HCT116 (cell line): ENCODE results near the gene STT3B. TPM values are rescaled to one million over a fixed set of nuclear protein-coding genes. Genes with fewer than 3 reads are reported as not detected.

Source experiments
- ATAC-seq: fragments of 200-7000 bp; cut with Tn5 transposase; 2 replicates; pipeline ENCODE4 v1.9.1; 2020; ENCODE audit warnings: mild to moderate bottlenecking, moderate library complexity
- BruUV-seq: library from RNA; stranded (reverse); fragments of 400-500 nt; replicated peaks from 2 replicates; lab custom pipeline; 2021; lab: Mats Ljungman, UMichigan
- CTCF ChIA-PET: fragments of 300-600 bp; sonication (Branson Sonifier 250); formaldehyde crosslinking; loops from one replicate; lab custom pipeline; 2021; ENCODE audit warnings: antibody characterized with exemption; lab: Charles Lee
- POLR2A ChIA-PET: fragments of 300-600, 350-600 bp; sonication (Branson Sonifier 250); formaldehyde crosslinking; loops from one replicate; lab custom pipeline; 2021; ENCODE audit warnings: antibody characterized with exemption; lab: Charles Lee
- RAD21 ChIA-PET, 2 experiments: fragments of 300-600 bp; sonication (Branson Sonifier 250); formaldehyde crosslinking; loops; one replicate each; lab custom pipeline; 2023; ENCODE audit warnings: low total read pairs in 2 of 2; ENCODE audit not compliant: uncharacterized antibody in 2 of 2, unreplicated experiment in 2 of 2, low non-redundant PET in 1 of 2; lab: Charles Lee
- DNase-seq: peaks from one replicate; pipeline ENCODE4 v3.0.0-alpha.2; 2010; ENCODE audit warnings: low read depth, low spot score
- H2AFZ ChIP-seq: fragments of 200-600 bp; shearing (Covaris generic), sonication (generic); 2 replicates; pipeline ENCODE4 v1.6.1; 2017; ENCODE audit warnings: low read depth, mixed run types, mixed read lengths, antibody characterized with exemption, low read length; ENCODE audit not compliant: poor library complexity, severe bottlenecking
- H3K27ac ChIP-seq: 2 replicates; pipeline ENCODE4 v1.5.1; 2012; ENCODE audit warnings: low read depth, low read length
- H3K27me3 ChIP-seq: fragments of 200-600 bp; sonication (generic); 2 replicates; pipeline ENCODE4 v1.6.1; 2016; ENCODE audit warnings: mixed run types, low read length, mixed read lengths; ENCODE audit not compliant: insufficient read depth
- H3K36me3 ChIP-seq, 2 experiments: fragments of 200-500 bp in 1 of 2; fragments of 200-600 bp in 1 of 2; sonication (Bioruptor generic) in 1 of 2; sonication (generic) in 1 of 2; 2 replicates each; pipeline versions ENCODE4 v1.5.1 to v1.6.1; 2014 to 2016; ENCODE audit warnings: low read length in 2 of 2, inconsistent platforms in 1 of 2, mixed read lengths in 1 of 2, mixed run types in 1 of 2; ENCODE audit not compliant: insufficient read depth in 2 of 2, control insufficient read depth in 1 of 2
- H3K4me1 ChIP-seq, 2 experiments: fragments of 200-600 bp in 1 of 2; sonication (generic) in 1 of 2; 2 replicates each; pipeline versions ENCODE4 v1.5.1 to v1.6.1; 2012 to 2017; ENCODE audit warnings: low read length in 2 of 2, inconsistent platforms in 1 of 2, mild to moderate bottlenecking in 1 of 2, mixed read lengths in 1 of 2, mixed run types in 1 of 2, moderate library complexity in 1 of 2; ENCODE audit not compliant: insufficient read depth in 2 of 2, control insufficient read depth in 1 of 2
- H3K4me2 ChIP-seq: fragments of 200-600 bp; sonication (generic); 2 replicates; pipeline ENCODE4 v1.6.1; 2017; ENCODE audit warnings: mixed run types, low read length, mixed read lengths
- H3K4me3 ChIP-seq, 2 experiments: fragments of 200-600 bp in 1 of 2; sonication (generic) in 1 of 2; replicated peaks in 1 of 2; 2 replicates each; pipeline ENCODE4 v1.5.1; 2011 to 2016; ENCODE audit warnings: low read length in 2 of 2, control low read depth in 1 of 2, low read depth in 1 of 2, mild to moderate bottlenecking in 1 of 2, mixed read lengths in 1 of 2, mixed run types in 1 of 2
- H3K79me2 ChIP-seq: fragments of 200-600 bp; sonication (generic); 2 replicates; pipeline ENCODE4 v1.6.1; 2017; ENCODE audit warnings: mild to moderate bottlenecking, mixed run types, low read length, moderate library complexity, mixed read lengths; ENCODE audit not compliant: insufficient read depth
- H3K9ac ChIP-seq: fragments of 200-600 bp; sonication (generic); 2 replicates; pipeline ENCODE4 v1.6.1; 2016; ENCODE audit warnings: low read length, mixed read lengths
- H3K9me2 ChIP-seq: fragments of 200-600 bp; sonication (generic), shearing (Covaris generic); 2 replicates; pipeline ENCODE4 v1.6.1; 2017; ENCODE audit warnings: mixed run types, mild to moderate bottlenecking, moderate library complexity; ENCODE audit not compliant: insufficient read depth
- H3K9me3 ChIP-seq, 2 experiments: fragments of 200-500 bp in 1 of 2; fragments of 200-600 bp in 1 of 2; sonication (Bioruptor generic) in 1 of 2; sonication (generic) in 1 of 2; 2 replicates each; pipeline ENCODE4 v1.6.1; 2014 to 2017; ENCODE audit warnings: low read length in 2 of 2, mixed read lengths in 2 of 2, inconsistent platforms in 1 of 2, low read depth in 1 of 2, mild to moderate bottlenecking in 1 of 2, mixed run types in 1 of 2, moderate library complexity in 1 of 2; ENCODE audit not compliant: control insufficient read depth in 1 of 2, insufficient read depth in 1 of 2
- H4K20me1 ChIP-seq: fragments of 200-600 bp; sonication (generic), shearing (Covaris generic); 2 replicates; pipeline ENCODE4 v1.6.1; 2017; ENCODE audit warnings: mixed run types, mild to moderate bottlenecking, moderate library complexity; ENCODE audit not compliant: insufficient read depth
- ATF3 ChIP-seq: IDR thresholded peaks from 2 replicates; pipeline ENCODE4 v1.6.1; 2012
- EGR1 ChIP-seq: IDR thresholded peaks from 2 replicates; pipeline ENCODE4 v1.6.1; 2012; ENCODE audit warnings: low read depth
- EZH2 ChIP-seq: fragments of 200-600 bp; sonication (generic); IDR thresholded peaks from 2 replicates; pipeline ENCODE4 v1.6.1; 2017; ENCODE audit warnings: antibody characterized with exemption, mixed run types
- JUND ChIP-seq: IDR thresholded peaks from 2 replicates; pipeline ENCODE4 v1.6.1; 2012
- POLR2A ChIP-seq: IDR thresholded peaks from 2 replicates; pipeline ENCODE4 v1.7.0; 2011; ENCODE audit warnings: borderline replicate concordance; ENCODE audit not compliant: insufficient read depth, insufficient read length; ENCODE audit errors: extremely low read depth
- ZBTB33 ChIP-seq: IDR thresholded peaks from 2 replicates; pipeline ENCODE4 v1.6.1; 2011; ENCODE audit warnings: mild to moderate bottlenecking, low read length, moderate library complexity; ENCODE audit not compliant: insufficient replicate concordance; ENCODE audit errors: extremely low read depth
- ZFX ChIP-seq: fragments of 450-650 bp; IDR thresholded peaks from 2 replicates; pipeline ENCODE4 v1.6.1; 2017
- intact Hi-C: fragments of 100-400 bp; cut with micrococcal nuclease; formaldehyde crosslinking; loops from 2 replicates; pipeline ENCODE4 v1.10.0; 2022
- total RNA-seq: library from RNA; stranded (reverse); gene quantifications from one replicate; pipeline ENCODE4 v1.2.1, GENCODE V29; 2021; ENCODE audit not compliant: unreplicated experiment
- TF ChIP-seq, protein P1 (sequence below): IDR thresholded peaks from 2 replicates; pipeline ENCODE4 v1.6.1; 2012

Gene STT3B
- total RNA-seq, 1 experiment from 2014 or later, result 131 TPM

DNA sequence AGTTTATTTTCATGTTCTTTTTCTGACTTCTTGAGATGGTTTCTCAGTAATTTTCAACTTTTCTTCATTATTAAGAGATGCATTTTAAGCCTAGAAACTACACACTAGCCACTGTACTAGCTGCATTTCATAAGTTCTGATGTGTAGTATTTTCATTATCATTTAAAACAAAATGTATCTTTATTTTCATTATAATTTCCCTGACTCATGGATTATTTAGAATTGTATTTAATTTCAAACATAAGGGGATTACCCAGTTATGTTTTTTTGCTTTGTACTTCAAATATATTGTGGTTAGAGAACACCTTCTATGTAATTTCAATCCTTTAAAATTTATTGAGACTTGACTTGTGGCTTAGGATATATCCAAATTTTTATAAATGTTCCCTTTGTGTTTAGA, 44.5 kb downstream of the STT3B start:
- no peak overlapping the region for H3K27ac ChIP-seq
- peaks cover 39% of the 10 kb centered on the region; the same call in 1 of the 2 replicates for H4K20me1 ChIP-seq
- ChIA-PET CTCF (no interaction called here), POLR2A (no interaction called here), RAD21 (no interaction called here)
- H3K9ac ChIP-seq, result no peak overlapping the region
- DNase-seq, result no peak
- no TSS peak for BruUV-seq
- TF ChIP-seq ZBTB33, result no peak
- no peak for TF ChIP-seq ATF3
- TF ChIP-seq EZH2, result no peak
- TF ChIP-seq, protein P1, sequence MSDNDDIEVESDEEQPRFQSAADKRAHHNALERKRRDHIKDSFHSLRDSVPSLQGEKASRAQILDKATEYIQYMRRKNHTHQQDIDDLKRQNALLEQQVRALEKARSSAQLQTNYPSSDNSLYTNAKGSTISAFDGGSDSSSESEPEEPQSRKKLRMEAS, result no peak
- no peak for TF ChIP-seq POLR2A
- H2AFZ ChIP-seq, result no peak overlapping the region
- H3K36me3 ChIP-seq, result no peaks in the 10 kb centered on the region; a peak in 1 of 4 replicates
- H3K4me3 ChIP-seq, result no peak overlapping the region
- no peak overlapping the region for H3K4me2 ChIP-seq
- no peak for ATAC-seq
- H3K27me3 ChIP-seq, result no peaks in the 10 kb centered on the region
- no peaks in the 10 kb centered on the region for H3K9me2 ChIP-seq
- H3K4me1 ChIP-seq, result no peaks in the 10 kb centered on the region
- peaks cover 100% of the 10 kb centered on the region for H3K79me2 ChIP-seq
- H3K9me3 ChIP-seq, result no peaks in the 10 kb centered on the region
- intact Hi-C loops, result no loop called here

DNA sequence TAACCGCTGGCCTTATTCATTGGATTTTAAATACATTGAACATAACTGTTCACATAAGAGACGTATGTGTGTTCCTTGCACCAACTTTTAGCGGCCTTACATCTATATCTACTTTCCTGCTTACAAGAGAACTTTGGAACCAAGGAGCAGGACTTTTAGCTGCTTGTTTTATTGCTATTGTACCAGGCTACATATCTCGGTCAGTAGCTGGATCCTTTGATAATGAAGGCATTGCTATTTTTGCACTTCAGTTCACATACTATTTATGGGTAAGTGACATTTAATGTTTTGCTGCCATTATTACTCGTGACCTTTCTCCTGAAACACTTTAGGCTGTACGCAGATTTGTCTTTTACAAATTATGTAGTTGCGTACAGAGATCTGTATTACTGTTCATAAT, 47.1 kb downstream of the STT3B start:
- ChIA-PET RAD21 (no interaction called here), POLR2A (interaction anchor here (0.7 kb wide), 1 partner anchor 47 kb away, joined by 3 read pairs; the partner anchor contains the start of gene STT3B), CTCF (interaction anchor here (1.4 to 1.5 kb wide), 2 partner anchors 14 to 189 kb away, joined by 3 to 8 read pairs; no protein-coding TSS in a partner anchor)
- peaks cover 100% of the 10 kb centered on the region for H3K79me2 ChIP-seq
- no TSS peak for BruUV-seq
- intact Hi-C loops, result no loop called here
- no peaks in the 10 kb centered on the region for H3K27me3 ChIP-seq
- DNase-seq (no peak), ATAC-seq (no peak)
- H3K27ac ChIP-seq, result no peak overlapping the region
- no peaks in the 10 kb centered on the region; a peak in 2 of 4 replicates for H3K36me3 ChIP-seq
- H3K4me3 ChIP-seq, result no peak overlapping the region
- no peaks in the 10 kb centered on the region for H3K9me2 ChIP-seq
- H3K4me1 ChIP-seq, result no peaks in the 10 kb centered on the region
- peaks cover 16% of the 10 kb centered on the region; the same call in 1 of the 2 replicates for H4K20me1 ChIP-seq
- no peak for TF ChIP-seq JUND
- TF ChIP-seq EGR1, result no peak
- no peak for TF ChIP-seq ZFX
- no peak for TF ChIP-seq EZH2
- H3K9ac ChIP-seq, result no peak overlapping the region
- no peak overlapping the region for H2AFZ ChIP-seq
- H3K9me3 ChIP-seq, result no peaks in the 10 kb centered on the region
- H3K4me2 ChIP-seq, result no peak overlapping the region
